Measurements from ENCODE around the gene DDX54.

DNA sequence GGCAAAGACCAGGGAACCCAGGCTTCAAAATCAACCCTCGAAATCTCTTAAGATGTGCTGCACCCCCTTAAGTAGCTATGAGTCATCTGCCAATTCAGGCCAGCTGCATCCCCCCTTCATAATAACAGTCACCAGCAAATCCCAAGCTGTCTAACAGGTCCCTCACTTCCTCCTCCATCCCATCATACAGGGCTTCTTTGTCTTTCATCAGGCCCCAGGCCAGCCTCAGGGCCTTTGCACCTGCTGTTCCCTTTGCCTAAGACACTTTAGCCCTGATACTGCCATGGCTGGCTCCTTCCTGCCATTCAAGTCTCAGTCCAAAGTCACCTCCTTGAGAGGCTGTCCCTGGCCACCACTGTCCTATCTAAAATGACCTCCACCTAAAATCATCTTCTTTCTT lies 53.7 kb downstream of the DDX54 start:
- TF ChIP-seq CTCF (conservative IDR thresholded peaks at IDR 0.05; ENCODE audit: low read length) (no peak), EZH2phosphoT487 (IDR thresholded peaks at IDR 0.05; ENCODE audit: borderline replicate concordance) (no peak)
